NB4 (cell line): ENCODE results near the gene SYNE3.
"Not testable (repeated sequence)": the region's sequence is repeated elsewhere in the genome, so short reads cannot be mapped to it uniquely, and the experiment has no call there.

Source experiments
- DNase-seq: peaks from one replicate; pipeline ENCODE4 v3.0.0; 2010; ENCODE audit warnings: low read depth
- H3K4me3 ChIP-seq: one replicate; pipeline ENCODE4 v1.5.1; 2011; ENCODE audit warnings: mild to moderate bottlenecking, low read depth, low read length, moderate library complexity
- MAX ChIP-seq: IDR thresholded peaks from 2 replicates; pipeline ENCODE4 v1.6.1; 2011; ENCODE audit warnings: low read depth, low read length
- MYC ChIP-seq: IDR thresholded peaks from 2 replicates; pipeline ENCODE4 v1.6.1; 2011; ENCODE audit warnings: low read depth, low read length
- POLR2A ChIP-seq: IDR thresholded peaks from 2 replicates; pipeline ENCODE4 v1.6.1; 2011; ENCODE audit warnings: mild to moderate bottlenecking; ENCODE audit not compliant: insufficient read length; ENCODE audit errors: extremely low read depth
- TF ChIP-seq, protein P1 (sequence below): IDR thresholded peaks from one replicate; pipeline ENCODE4 v1.5.1; 2012; ENCODE audit warnings: low read depth, low read length

The SYNE3 gene

GRCh38 chr14:95513291-95513690 lies 3.2 kb downstream of the SYNE3 start:
- no peak overlapping the region for H3K4me3 ChIP-seq
- TF ChIP-seq MYC = no peak
- TF ChIP-seq, protein P1, sequence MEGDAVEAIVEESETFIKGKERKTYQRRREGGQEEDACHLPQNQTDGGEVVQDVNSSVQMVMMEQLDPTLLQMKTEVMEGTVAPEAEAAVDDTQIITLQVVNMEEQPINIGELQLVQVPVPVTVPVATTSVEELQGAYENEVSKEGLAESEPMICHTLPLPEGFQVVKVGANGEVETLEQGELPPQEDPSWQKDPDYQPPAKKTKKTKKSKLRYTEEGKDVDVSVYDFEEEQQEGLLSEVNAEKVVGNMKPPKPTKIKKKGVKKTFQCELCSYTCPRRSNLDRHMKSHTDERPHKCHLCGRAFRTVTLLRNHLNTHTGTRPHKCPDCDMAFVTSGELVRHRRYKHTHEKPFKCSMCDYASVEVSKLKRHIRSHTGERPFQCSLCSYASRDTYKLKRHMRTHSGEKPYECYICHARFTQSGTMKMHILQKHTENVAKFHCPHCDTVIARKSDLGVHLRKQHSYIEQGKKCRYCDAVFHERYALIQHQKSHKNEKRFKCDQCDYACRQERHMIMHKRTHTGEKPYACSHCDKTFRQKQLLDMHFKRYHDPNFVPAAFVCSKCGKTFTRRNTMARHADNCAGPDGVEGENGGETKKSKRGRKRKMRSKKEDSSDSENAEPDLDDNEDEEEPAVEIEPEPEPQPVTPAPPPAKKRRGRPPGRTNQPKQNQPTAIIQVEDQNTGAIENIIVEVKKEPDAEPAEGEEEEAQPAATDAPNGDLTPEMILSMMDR = no peak
- no peak for DNase-seq

DNA sequence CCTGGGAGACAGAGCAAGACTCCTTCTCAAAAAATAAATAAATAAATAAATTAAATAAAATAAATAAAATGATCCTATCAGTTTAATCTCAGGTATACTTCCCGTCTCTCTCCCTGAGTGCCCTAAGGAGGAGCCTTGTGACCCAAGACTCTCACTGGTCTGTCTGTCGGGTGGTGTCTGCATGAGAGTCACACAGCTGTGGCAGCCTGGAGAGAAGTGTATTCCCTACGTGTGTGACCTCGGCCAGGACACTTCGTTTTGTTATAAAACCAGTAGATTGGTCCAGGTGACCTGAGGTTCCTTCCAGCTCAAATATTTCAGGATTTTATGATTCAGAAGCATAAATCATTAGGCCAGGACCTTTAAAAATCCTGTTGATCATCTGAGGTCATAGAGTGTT lies 4.8 kb downstream of the SYNE3 start:
- no peak for TF ChIP-seq POLR2A
- TF ChIP-seq MAX = no peak
- TF ChIP-seq, protein P1 = no peak
- no peak for TF ChIP-seq MYC
- no peak for DNase-seq
- no peak overlapping the region for H3K4me3 ChIP-seq

- TF ChIP-seq MAX (no peak), POLR2A (no peak), MYC (no peak)
- TF ChIP-seq, protein P1 = no peak
- H3K4me3 ChIP-seq = no peak overlapping the region
- DNase-seq = no peak
Measured at GRCh38 chr14:95510804-95511203, 5.6 kb downstream of the SYNE3 start.

GRCh38 chr14:95510344-95510743 lies 6.1 kb downstream of the SYNE3 start:
- not testable (repeated sequence) for DNase-seq, H3K4me3 ChIP-seq

- DNase-seq = no peak
- H3K4me3 ChIP-seq = no peak overlapping the region
- TF ChIP-seq, protein P1 = no peak
Measured at GRCh38 chr14:95509495-95509894, 7.0 kb downstream of the SYNE3 start.

DNA sequence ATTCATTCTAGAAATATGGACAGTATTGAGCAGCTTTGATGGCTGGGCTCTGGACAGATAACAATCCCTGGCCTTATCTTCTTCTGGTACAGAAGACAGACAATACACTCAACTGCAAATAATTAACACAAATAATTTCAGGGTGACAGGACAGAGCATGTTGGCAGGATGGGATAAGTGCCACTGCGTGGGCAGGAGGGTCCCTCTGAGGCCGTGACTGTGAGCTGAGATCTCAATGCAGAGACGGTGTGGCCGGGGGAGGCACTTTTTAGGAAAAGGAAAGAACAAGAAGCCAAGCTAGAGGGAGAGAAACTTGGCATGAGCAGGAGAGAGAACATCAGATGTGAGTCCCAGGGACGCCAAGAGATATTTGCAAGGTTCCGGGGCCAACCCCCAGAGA lies 8.1 kb downstream of the SYNE3 start:
- DNase-seq = no peak
- no peak overlapping the region for H3K4me3 ChIP-seq
- TF ChIP-seq MAX (no peak), POLR2A (no peak), MYC (no peak)
- TF ChIP-seq, protein P1 = no peak

DNA sequence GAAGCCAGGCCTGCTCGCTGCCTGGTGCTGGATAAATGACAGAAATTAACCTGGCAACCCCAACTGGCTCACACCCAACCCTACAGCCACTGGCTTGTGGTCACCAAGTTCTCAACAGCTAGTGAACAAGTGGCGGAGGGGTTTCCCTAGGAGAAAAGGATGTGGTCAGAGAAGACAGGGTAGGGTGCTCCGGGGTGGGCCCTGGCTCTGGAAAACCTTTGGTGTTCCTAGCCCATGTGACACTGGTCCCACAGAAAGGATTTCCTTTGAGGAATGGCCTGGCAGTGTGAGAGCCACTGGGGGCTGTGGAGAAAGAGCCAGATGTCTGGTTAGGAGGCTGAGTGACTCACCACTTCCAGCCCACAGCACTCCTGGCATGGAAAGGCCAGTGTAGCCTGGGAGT lies 8.7 kb downstream of the SYNE3 start:
- no peak overlapping the region for H3K4me3 ChIP-seq
- TF ChIP-seq, protein P1 = no peak
- TF ChIP-seq MYC = no peak
- no peak for TF ChIP-seq MAX
- no peak for TF ChIP-seq POLR2A
- DNase-seq = peak; percentile 71
